HepG2 (cell line): ENCODE data around the gene ZNF853. TPM values are rescaled to one million over a fixed set of nuclear protein-coding genes. Genes with fewer than 3 reads are reported as not detected.
A peak's percentile ranks its signal among the peaks of the same experiment; 100 is the strongest.

Source experiments
- BCLAF1 ChIP-seq: fragments of 450-650 bp; IDR thresholded peaks from 2 replicates; pipeline ENCODE4 v1.6.1; 2017; ENCODE audit warnings: mild to moderate bottlenecking
- CCDC6 ChIP-seq: sonication (generic); formaldehyde crosslinking; IDR thresholded peaks from 2 replicates; pipeline ENCODE4 v1.8.1; 2022; ENCODE audit warnings: mild to moderate bottlenecking, missing genetic modification reagents, moderate library complexity
- FOSL2 ChIP-seq: sonication (generic); formaldehyde crosslinking; IDR thresholded peaks from 2 replicates; pipeline ENCODE4 v1.4.0; 2020; ENCODE audit warnings: missing genetic modification reagents
- NCOA1 ChIP-seq: sonication (generic); formaldehyde crosslinking; IDR thresholded peaks from 2 replicates; pipeline ENCODE4 v1.9.0; 2021; ENCODE audit warnings: missing genetic modification reagents
- PHF21A ChIP-seq: sonication (generic); formaldehyde crosslinking; IDR thresholded peaks from 2 replicates; pipeline ENCODE4 v1.5.0; 2020; ENCODE audit warnings: mild to moderate bottlenecking, missing genetic modification reagents
- RNF2 ChIP-seq: fragments of 450-650 bp; conservative IDR thresholded peaks from 2 replicates; pipeline ENCODE4 v1.6.1; 2016; ENCODE audit warnings: low read depth
- RNF219 ChIP-seq: sonication (generic); formaldehyde crosslinking; IDR thresholded peaks from 2 replicates; pipeline ENCODE4 v1.5.0; 2020; ENCODE audit warnings: mild to moderate bottlenecking, missing genetic modification reagents
- SALL1 ChIP-seq: sonication (generic); formaldehyde crosslinking; IDR thresholded peaks from 2 replicates; pipeline ENCODE4 v1.8.0; 2022; ENCODE audit warnings: mild to moderate bottlenecking, missing genetic modification reagents
- SRF ChIP-seq: IDR thresholded peaks from 2 replicates; pipeline ENCODE4 v1.6.1; 2011; ENCODE audit warnings: mild to moderate bottlenecking, low read depth, low read length, moderate library complexity
- SSRP1 ChIP-seq: IDR thresholded peaks from 2 replicates; pipeline ENCODE4 v1.6.1; 2016; ENCODE audit warnings: control low read depth
- TARDBP ChIP-seq: sonication (generic); formaldehyde crosslinking; IDR thresholded peaks from 2 replicates; pipeline ENCODE4 v1.8.0; 2022; ENCODE audit warnings: mild to moderate bottlenecking, missing genetic modification reagents
- ZBTB33 ChIP-seq: sonication (generic); formaldehyde crosslinking; IDR thresholded peaks from 2 replicates; pipeline ENCODE4 v1.4.0; 2020; ENCODE audit warnings: missing genetic modification reagents
- ZNF124 ChIP-seq: sonication (generic); formaldehyde crosslinking; IDR thresholded peaks from 2 replicates; pipeline ENCODE4 v1.4.0; 2020; ENCODE audit warnings: missing genetic modification reagents
- ZNF256 ChIP-seq: sonication (generic); formaldehyde crosslinking; conservative IDR thresholded peaks from 2 replicates; pipeline ENCODE4 v1.4.0; 2020; ENCODE audit warnings: missing genetic modification reagents
- ZNF30 ChIP-seq: sonication (generic); formaldehyde crosslinking; IDR thresholded peaks from 2 replicates; pipeline ENCODE4 v1.5.0; 2020; ENCODE audit warnings: mild to moderate bottlenecking, missing genetic modification reagents
- ZNF512B ChIP-seq: sonication (generic); formaldehyde crosslinking; IDR thresholded peaks from 2 replicates; pipeline ENCODE4 v1.5.1; 2020; ENCODE audit warnings: missing genetic modification reagents, mild to moderate bottlenecking, borderline replicate concordance
- ZNF605 ChIP-seq: sonication (generic); formaldehyde crosslinking; IDR thresholded peaks from 2 replicates; pipeline ENCODE4 v1.8.0; 2022; ENCODE audit warnings: mild to moderate bottlenecking, missing genetic modification reagents
- ZNF766 ChIP-seq: sonication (generic); formaldehyde crosslinking; IDR thresholded peaks from 2 replicates; pipeline ENCODE4 v1.5.0; 2020; ENCODE audit warnings: missing genetic modification reagents, borderline replicate concordance
- ZNF776 ChIP-seq: sonication (generic); formaldehyde crosslinking; IDR thresholded peaks from 2 replicates; pipeline ENCODE4 v1.4.0; 2020; ENCODE audit warnings: mild to moderate bottlenecking, missing genetic modification reagents
- polyA plus RNA-seq, 8 experiments: library from polyadenylated mRNA; depleted of rRNA in 3 of 8; stranded (reverse) in 7 of 8; unstranded in 1 of 8; fragments of >200 nt; fragmentation: Illumina TruSeq in 4 of 8; extraction: Trizol in 4 of 8; gene quantifications; 2 replicates each; pipeline versions ENCODE4 v1.2.1 to v1.2.3, GENCODE V29; 2011 to 2016; ENCODE audit warnings: low read depth in 4 of 8, missing spikeins in 1 of 8, mixed read lengths in 1 of 8; ENCODE audit not compliant: insufficient read depth in 1 of 8
- total RNA-seq, 5 experiments: library from RNA; depleted of rRNA; stranded (reverse); fragments of >200 nt; fragmentation: Illumina TruSeq; extraction: Trizol; gene quantifications; 2 replicates each; pipeline ENCODE4 v1.2.3, GENCODE V29; 2016; ENCODE audit warnings: low read depth in 1 of 5

The ZNF853 gene
- total and polyA plus RNA-seq, 2 of the 13 experiments (the other 11 are each of a cell fraction or from before 2014, with no cell fraction given): 2.1 to 6.2 TPM

DNA sequence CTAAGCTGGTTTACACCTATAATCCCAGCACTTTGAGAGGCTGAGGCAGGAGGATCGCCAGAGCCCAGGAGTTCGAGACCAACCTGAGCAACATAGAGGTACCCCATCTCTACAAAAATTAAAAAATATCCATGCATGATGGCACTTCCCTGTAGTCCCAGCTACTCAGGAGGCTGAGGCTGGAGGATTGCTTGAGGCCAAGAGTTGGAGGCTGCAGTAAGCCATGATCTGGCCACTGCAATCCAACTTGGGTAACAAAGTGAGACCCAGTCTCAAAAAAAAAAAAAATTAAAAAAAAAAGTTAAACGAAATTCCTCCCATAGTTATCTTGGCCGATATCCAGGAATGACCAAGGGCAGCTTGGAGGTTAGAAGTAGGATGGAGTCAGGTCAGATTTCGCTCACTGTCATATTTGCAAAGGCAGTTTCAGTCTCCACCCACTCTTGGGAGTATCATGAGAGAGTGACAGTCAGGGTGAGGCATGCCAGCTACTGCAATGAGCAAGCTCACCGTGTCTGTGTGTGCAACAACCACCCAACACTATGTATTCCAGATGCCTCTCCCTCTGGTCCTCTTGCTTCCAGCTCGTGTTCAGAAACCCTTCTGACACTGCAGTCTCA lies 44.1 kb upstream of the ZNF853 start (continued):
- TF ChIP-seq SRF (no peak), ZNF124 (no peak), ZNF30 (no peak), SSRP1 (CRISPR knock-in tag) (no peak; the same call in 1 of the 2 replicates), ZNF256 (CRISPR knock-in tag) (no peak), NCOA1 (CRISPR knock-in tag) (no peak), ZNF605 (CRISPR knock-in tag) (no peak), ZNF766 (CRISPR knock-in tag) (no peak), PHF21A (CRISPR knock-in tag) (no peak), FOSL2 (CRISPR knock-in tag) (0 out of 2 replicates have a peak, but pooled peaks have one; percentile 5), ZNF776 (CRISPR knock-in tag) (no peak), CCDC6 (no peak), RNF219 (no peak), ZNF512B (CRISPR knock-in tag) (no peak), ZBTB33 (CRISPR knock-in tag) (no peak), RNF2 (no peak), TARDBP (CRISPR knock-in tag) (peak; percentile 46; the same call in 1 of the 2 replicates), SALL1 (peak; percentile 62), BCLAF1 (no peak)
